HEK293T (cell line): ENCODE results near the gene GSTT2B.
"Not testable (repeated sequence)": the region's sequence is repeated elsewhere in the genome, so short reads cannot be mapped to it uniquely, and the experiment has no call there.

Experiments used
- BHLHE40 ChIP-seq: fragments of 450-650 bp; IDR thresholded peaks from 2 replicates; pipeline ENCODE4 v1.6.1; 2016; ENCODE audit warnings: mild to moderate bottlenecking, moderate library complexity, borderline replicate concordance
- CTBP1 ChIP-seq: fragments of 450-650 bp; IDR thresholded peaks from 2 replicates; pipeline ENCODE4 v1.6.1; 2016; ENCODE audit warnings: borderline replicate concordance
- SUZ12 ChIP-seq: fragments of 450-650 bp; IDR thresholded peaks from 2 replicates; pipeline ENCODE4 v1.6.1; 2016; ENCODE audit warnings: mild to moderate bottlenecking

DNA sequence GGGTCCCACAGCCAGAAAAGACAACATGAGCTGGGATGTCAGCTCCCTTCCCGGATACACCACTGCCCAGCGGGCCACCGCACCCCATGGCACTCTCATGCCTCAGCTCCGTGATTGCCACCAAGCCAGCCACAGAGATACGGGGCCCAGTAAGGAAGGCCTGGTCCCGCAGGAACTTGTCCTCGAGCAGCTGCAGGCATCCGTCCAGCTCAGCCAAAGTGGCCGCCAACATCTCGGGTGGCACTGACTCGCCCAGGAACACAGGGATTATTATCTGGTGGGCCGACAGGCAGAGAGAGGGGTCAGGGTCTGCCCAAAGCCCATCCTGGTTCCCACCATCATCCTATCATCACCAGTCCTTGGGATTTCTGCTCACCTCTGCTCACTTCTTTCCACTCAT lies 16.3 kb upstream of the GSTT2B start:
- not testable (repeated sequence) for TF ChIP-seq SUZ12, BHLHE40, CTBP1
